PC-9 (cell line): ENCODE data around the gene RETREG1. TPM values are rescaled to one million over a fixed set of nuclear protein-coding genes. Genes with fewer than 3 reads are reported as not detected.

Experiments used
- BruUV-seq: library from RNA; stranded (reverse); fragments of 400-500 nt; replicated peaks from 2 replicates; lab custom pipeline; 2021; lab: Mats Ljungman, UMichigan
- CTCF ChIA-PET: fragments of 300-600 bp; sonication (Branson Sonifier 250); formaldehyde crosslinking; loops from one replicate; lab custom pipeline; 2022; ENCODE audit warnings: antibody characterized with exemption; lab: Charles Lee
- POLR2A ChIA-PET: fragments of 300-600 bp; sonication (Branson Sonifier 250); formaldehyde crosslinking; loops from one replicate; lab custom pipeline; 2022; ENCODE audit warnings: antibody characterized with exemption; ENCODE audit not compliant: unreplicated experiment; lab: Charles Lee
- DNase-seq, 2 experiments: peaks; one replicate each; pipeline versions ENCODE4 v3.0.0 to v3.0.0-alpha.2; 2015 to 2022; ENCODE audit warnings: mixed read lengths in 1 of 2
- H2AFZ ChIP-seq: fragments of 200-600 bp; sonication (generic); 2 replicates; pipeline ENCODE4 v1.8.1; 2017; ENCODE audit warnings: antibody characterized with exemption
- H3F3A ChIP-seq: fragments of 200-600 bp; sonication (generic); 2 replicates; pipeline ENCODE4 v1.8.1; 2017; ENCODE audit warnings: antibody characterized with exemption, mild to moderate bottlenecking, low read depth; ENCODE audit not compliant: insufficient read depth
- H3K27ac ChIP-seq: fragments of 200-600 bp; sonication (generic); 2 replicates; pipeline ENCODE4 v1.6.1; 2016; ENCODE audit warnings: mixed run types
- H3K27me3 ChIP-seq: fragments of 200-600 bp; sonication (generic); 2 replicates; pipeline ENCODE4 v1.6.1; 2016; ENCODE audit warnings: low read depth, mixed run types; ENCODE audit not compliant: insufficient read depth
- H3K36me3 ChIP-seq: fragments of 200-600 bp; sonication (generic); 2 replicates; pipeline ENCODE4 v1.6.1; 2016; ENCODE audit warnings: low read depth, mixed run types
- H3K4me1 ChIP-seq: fragments of 200-600 bp; sonication (generic); replicated peaks from 2 replicates; pipeline ENCODE4 v1.6.1; 2016; ENCODE audit warnings: mixed run types; ENCODE audit not compliant: insufficient read depth
- H3K4me2 ChIP-seq: fragments of 200-600 bp; sonication (generic); 2 replicates; pipeline ENCODE4 v1.6.1; 2017; ENCODE audit warnings: mixed run types
- H3K4me3 ChIP-seq: fragments of 200-600 bp; sonication (generic); 2 replicates; pipeline ENCODE4 v1.6.1; 2016; ENCODE audit warnings: mixed run types
- H3K79me2 ChIP-seq: fragments of 200-600 bp; sonication (generic); 2 replicates; pipeline ENCODE4 v1.6.1; 2017; ENCODE audit warnings: low read depth, mixed run types
- H3K9me2 ChIP-seq: fragments of 200-600 bp; sonication (generic); 2 replicates; pipeline ENCODE4 v1.8.1; 2017; ENCODE audit warnings: mild to moderate bottlenecking; ENCODE audit not compliant: insufficient read depth
- H3K9me3 ChIP-seq: fragments of 200-600 bp; sonication (generic); 2 replicates; pipeline ENCODE4 v1.8.1; 2016; ENCODE audit warnings: low read depth; ENCODE audit not compliant: insufficient read depth
- H4K20me1 ChIP-seq: fragments of 200-600 bp; sonication (generic); 2 replicates; pipeline ENCODE4 v1.8.1; 2017; ENCODE audit not compliant: insufficient read depth
- EZH2 ChIP-seq: fragments of 200-600 bp; sonication (generic); IDR thresholded peaks from 2 replicates; pipeline ENCODE4 v1.8.0; 2017; ENCODE audit warnings: antibody characterized with exemption, low read depth
- intact Hi-C: fragments of 100-400 bp; cut with micrococcal nuclease; formaldehyde crosslinking; loops from one replicate; pipeline ENCODE4 v1.10.0; 2022; ENCODE audit not compliant: unreplicated experiment
- total RNA-seq: library from RNA; stranded (reverse); gene quantifications from 2 replicates; pipeline ENCODE4 v1.2.3, GENCODE V29; 2021
- TF ChIP-seq, protein P1 (sequence below): fragments of 200-600 bp; sonication (generic); conservative IDR thresholded peaks from 2 replicates; pipeline ENCODE4 v1.6.1; 2017; ENCODE audit warnings: mixed run types, antibody characterized with exemption, mild to moderate bottlenecking, moderate library complexity

Gene RETREG1
- total RNA-seq, 1 experiment from 2014 or later: 9.7 TPM

DNA sequence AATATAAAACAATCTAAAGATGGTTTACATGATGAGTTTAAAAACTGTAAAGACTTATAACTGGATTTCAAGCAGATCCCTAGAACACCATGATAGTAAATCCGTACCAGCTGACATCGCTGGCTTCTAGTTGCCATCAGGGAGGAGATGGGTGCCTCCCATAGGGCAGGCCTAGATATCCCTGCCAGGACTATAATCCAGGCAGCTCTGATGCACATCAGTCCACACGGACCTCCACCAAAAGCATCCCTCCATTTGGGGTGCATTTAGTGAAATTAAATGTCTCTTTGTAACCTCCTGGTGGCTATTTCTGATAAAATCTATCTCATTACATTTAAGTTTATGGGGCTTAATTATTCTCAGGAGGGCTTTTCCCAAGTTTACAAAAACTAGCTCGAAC, 45.8 kb downstream of the RETREG1 start:
- no peak overlapping the region for H3K4me2 ChIP-seq

DNA sequence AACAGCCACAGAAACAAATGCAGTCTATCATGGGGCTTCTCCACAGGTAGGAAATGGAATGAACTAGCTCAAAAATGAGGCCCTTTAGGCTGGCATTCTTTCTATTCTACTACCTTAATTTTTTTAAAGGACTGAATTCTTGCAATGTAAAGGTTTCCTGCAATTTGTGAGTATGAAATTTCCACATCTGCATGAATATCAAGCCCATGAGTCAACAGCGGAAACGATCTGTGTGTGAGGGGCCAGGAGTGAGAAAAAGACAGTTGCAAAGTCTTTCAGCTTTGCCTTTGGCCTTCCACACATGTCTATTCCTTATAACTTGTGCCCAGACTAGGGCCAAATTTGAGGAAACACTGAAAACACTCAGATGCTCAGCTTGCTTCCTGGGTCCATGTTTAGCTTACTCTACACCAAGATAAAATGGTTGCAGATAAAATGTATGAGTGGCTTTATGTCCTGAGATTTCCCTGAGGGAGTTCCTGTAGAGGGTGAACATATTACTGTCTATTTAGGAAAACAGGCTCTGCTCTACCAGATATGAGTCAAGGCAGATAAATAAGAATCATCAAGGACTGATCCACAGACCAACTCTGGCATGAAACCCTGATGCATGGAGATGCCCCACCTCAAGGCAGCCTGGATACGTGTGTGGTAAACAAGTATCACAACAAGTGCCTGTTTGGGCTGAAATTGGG, 46.5 kb downstream of the RETREG1 start:
- no peak for DNase-seq
- H3K27me3 ChIP-seq: peaks cover 16% of the 10 kb centered on the region; the same call in 1 of the 2 replicates
- no peaks in the 10 kb centered on the region for H4K20me1 ChIP-seq
- no peaks in the 10 kb centered on the region for H3K79me2 ChIP-seq
- H2AFZ ChIP-seq: no peak overlapping the region
- H3K4me2 ChIP-seq: no peak overlapping the region
- no peaks in the 10 kb centered on the region for H3F3A ChIP-seq
- ChIA-PET POLR2A (interaction anchor here (0.6 kb wide), 1 partner anchor 531 kb away, joined by 4 read pairs; no protein-coding TSS in a partner anchor), CTCF (interaction anchor here (0.5 to 0.7 kb wide), 2 partner anchors 18 to 34 kb away, joined by 3 to 7 read pairs; no protein-coding TSS in a partner anchor)
- intact Hi-C loops: no loop called here
- no peaks in the 10 kb centered on the region; the same call in 1 of the 2 replicates for H3K9me2 ChIP-seq
- H3K27ac ChIP-seq: no peak overlapping the region
- H3K36me3 ChIP-seq: no peaks in the 10 kb centered on the region
- no peaks in the 10 kb centered on the region for H3K9me3 ChIP-seq
- no peak overlapping the region for H3K4me3 ChIP-seq
- TF ChIP-seq EZH2: no peak
- TF ChIP-seq, protein P1, sequence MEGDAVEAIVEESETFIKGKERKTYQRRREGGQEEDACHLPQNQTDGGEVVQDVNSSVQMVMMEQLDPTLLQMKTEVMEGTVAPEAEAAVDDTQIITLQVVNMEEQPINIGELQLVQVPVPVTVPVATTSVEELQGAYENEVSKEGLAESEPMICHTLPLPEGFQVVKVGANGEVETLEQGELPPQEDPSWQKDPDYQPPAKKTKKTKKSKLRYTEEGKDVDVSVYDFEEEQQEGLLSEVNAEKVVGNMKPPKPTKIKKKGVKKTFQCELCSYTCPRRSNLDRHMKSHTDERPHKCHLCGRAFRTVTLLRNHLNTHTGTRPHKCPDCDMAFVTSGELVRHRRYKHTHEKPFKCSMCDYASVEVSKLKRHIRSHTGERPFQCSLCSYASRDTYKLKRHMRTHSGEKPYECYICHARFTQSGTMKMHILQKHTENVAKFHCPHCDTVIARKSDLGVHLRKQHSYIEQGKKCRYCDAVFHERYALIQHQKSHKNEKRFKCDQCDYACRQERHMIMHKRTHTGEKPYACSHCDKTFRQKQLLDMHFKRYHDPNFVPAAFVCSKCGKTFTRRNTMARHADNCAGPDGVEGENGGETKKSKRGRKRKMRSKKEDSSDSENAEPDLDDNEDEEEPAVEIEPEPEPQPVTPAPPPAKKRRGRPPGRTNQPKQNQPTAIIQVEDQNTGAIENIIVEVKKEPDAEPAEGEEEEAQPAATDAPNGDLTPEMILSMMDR: no peak
- no peaks in the 10 kb centered on the region for H3K4me1 ChIP-seq
- BruUV-seq: no TSS peak

More for the DNA sequence above, 45.8 kb downstream of the RETREG1 start:
- BruUV-seq: no TSS peak
- Histone ChIP-seq H3K4me3 (no peak overlapping the region), H3K9me3 (no peaks in the 10 kb centered on the region), H3K9me2 (no peaks in the 10 kb centered on the region; the same call in 1 of the 2 replicates), H3K79me2 (no peaks in the 10 kb centered on the region), H3K27me3 (peaks cover 9% of the 10 kb centered on the region; the same call in 1 of the 2 replicates), H4K20me1 (no peaks in the 10 kb centered on the region), H3F3A (no peaks in the 10 kb centered on the region), H3K36me3 (no peaks in the 10 kb centered on the region), H3K4me1 (no peaks in the 10 kb centered on the region), H3K27ac (no peak overlapping the region), H2AFZ (no peak overlapping the region)
- no peak for TF ChIP-seq EZH2
- TF ChIP-seq, protein P1: no peak
- CTCF ChIA-PET: no interaction called here
- intact Hi-C loops: no loop called here
- POLR2A ChIA-PET: no interaction called here
- no peak for DNase-seq

DNA sequence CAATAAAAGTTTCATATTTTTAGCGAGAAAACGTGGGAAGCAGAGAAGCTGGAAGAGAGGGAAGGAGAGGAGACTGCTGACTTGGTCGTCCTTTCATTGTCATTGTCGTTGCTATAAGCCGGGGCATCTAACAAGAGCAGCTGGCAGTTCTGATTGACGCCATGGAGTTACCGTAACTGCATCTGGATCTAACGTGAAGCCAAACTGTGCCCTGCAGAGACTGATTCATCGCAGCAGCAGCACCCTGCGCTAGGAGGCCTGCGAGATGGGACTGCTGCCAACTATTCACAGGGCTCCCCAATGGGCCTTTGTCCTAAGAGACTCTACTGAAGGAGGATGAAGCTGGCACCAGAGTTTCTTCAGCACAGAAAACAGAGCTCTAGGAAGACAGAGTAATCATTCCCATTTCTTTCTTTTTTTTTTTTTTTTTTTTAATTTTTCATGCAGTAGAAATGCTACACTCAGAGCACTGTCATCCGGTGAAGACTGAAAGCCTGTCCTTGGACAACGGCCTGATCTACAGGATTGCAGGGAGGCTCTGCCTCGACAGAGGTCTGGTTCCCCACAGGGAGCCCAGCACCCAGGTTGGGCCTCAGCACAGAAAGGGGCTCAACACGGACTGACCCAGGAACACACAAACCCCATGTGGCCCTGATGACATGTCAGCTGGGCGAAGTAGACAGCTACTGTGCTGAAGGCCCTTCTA, 47.8 kb downstream of the RETREG1 start:
- H3K4me1 ChIP-seq: no peaks in the 10 kb centered on the region
- no peak overlapping the region for H3K4me3 ChIP-seq
- no peaks in the 10 kb centered on the region for H3F3A ChIP-seq
- no peak overlapping the region for H3K4me2 ChIP-seq
- POLR2A ChIA-PET: interaction anchor here (0.6 kb wide), 1 partner anchor 532 kb away, joined by 4 read pairs; no protein-coding TSS in a partner anchor
- H4K20me1 ChIP-seq: no peaks in the 10 kb centered on the region
- no peak overlapping the region for H2AFZ ChIP-seq
- BruUV-seq: no TSS peak
- TF ChIP-seq, protein P1: no peak
- TF ChIP-seq EZH2: no peak
- DNase-seq: peak in 1 of 2 experiments; percentile 69
- no peaks in the 10 kb centered on the region for H3K79me2 ChIP-seq
- no peaks in the 10 kb centered on the region; the same call in 1 of the 2 replicates for H3K9me2 ChIP-seq
- no peak overlapping the region for H3K27ac ChIP-seq
- no peaks in the 10 kb centered on the region for H3K36me3 ChIP-seq
- CTCF ChIA-PET: interaction anchor here (0.6 to 0.7 kb wide), 3 partner anchors 79 to 837 kb away, joined by 3 to 8 read pairs (median 3); no protein-coding TSS in a partner anchor
- H3K27me3 ChIP-seq: peaks cover 19% of the 10 kb centered on the region; the same call in 1 of the 2 replicates
- intact Hi-C loops: no loop called here
- no peaks in the 10 kb centered on the region for H3K9me3 ChIP-seq
